MM.1S (cell line): ENCODE measurements around the gene BICD1.

ENCODE experiments used
- CTCF ChIP-seq: fragments of 300-600 bp; sonication (generic); IDR thresholded peaks from 2 replicates; pipeline ENCODE4 v1.5.1; 2016; ENCODE audit warnings: antibody characterized with exemption, low read length, mixed read lengths
- EZH2phosphoT487 ChIP-seq: fragments of 300-600 bp; sonication (generic); IDR thresholded peaks from 2 replicates; pipeline ENCODE4 v1.6.1; 2018; ENCODE audit warnings: antibody characterized with exemption, low read length

GRCh38 chr12:32151086-32151485, 44.4 kb downstream of the BICD1 start:
- TF ChIP-seq CTCF: no peak
- no peak for TF ChIP-seq EZH2phosphoT487
